ENCODE results near the gene NCKAP5. TPM values are rescaled to one million over a fixed set of nuclear protein-coding genes. Genes with fewer than 3 reads are reported as not detected.

Gene NCKAP5
- polyA plus RNA-seq, 3 donors: not detected

- Mint-ChIP-seq H3K9me3 (peaks cover 0 to 7% (median 3%) of the 10 kb centered on the region in 7 donors), H3K4me3 (no peak overlapping the region), H3K4me1 (no peaks in the 10 kb centered on the region), H3K36me3 (no peaks in the 10 kb centered on the region), H3K27me3 (ENCODE audit: low read depth in 3 of 3) (peaks cover 0 to 1% (median 0%) of the 10 kb centered on the region in 3 donors), H3K27ac (no peak overlapping the region)
- Histone ChIP-seq H3K9ac (ENCODE audit: insufficient read depth, low read length, poor library complexity, severe bottlenecking) (no peak overlapping the region), H3K27ac (ENCODE audit: low read depth in 1 of 2, low read length in 2 of 2) (no peak overlapping the region), H3K79me2 (ENCODE audit: insufficient read depth, low read length) (no peaks in the 10 kb centered on the region), H3K4me3 (replicated peaks in 1 of 3; ENCODE audit: low read depth in 2 of 3, low read length in 3 of 3) (no peak overlapping the region), H4K20me1 (ENCODE audit: insufficient read depth, low read length) (no peaks in the 10 kb centered on the region), H3K36me3 (replicated peaks in 1 of 2; ENCODE audit: control insufficient read depth in 1 of 2, insufficient read depth in 2 of 2, low read length in 2 of 2) (no peaks in the 10 kb centered on the region), H3K4me1 (ENCODE audit: control insufficient read depth in 1 of 2, insufficient read depth in 2 of 2, low read length in 2 of 2) (no peaks in the 10 kb centered on the region), H3K27me3 (ENCODE audit: control insufficient read depth in 2 of 2, insufficient read depth in 2 of 2, low read length in 2 of 2) (no peaks in the 10 kb centered on the region), H3K9me3 (replicated peaks in 1 of 2; ENCODE audit: control insufficient read depth in 1 of 2, insufficient read depth in 1 of 2, low read length in 2 of 2) (peaks cover 3 to 5% of the 10 kb centered on the region in 2 donors), H3K4me2 (replicated peaks; ENCODE audit: extremely low read depth, low read length, poor library complexity, severe bottlenecking) (no peak overlapping the region), H2AFZ (ENCODE audit: insufficient read depth, low read depth, low read length, poor library complexity, severe bottlenecking) (no peak overlapping the region)
- no peak for TF ChIP-seq CTCF (IDR thresholded peaks at IDR 0.05)
- intact Hi-C loops (cut with micrococcal nuclease): no loop called here
- DNase-seq: no peak
Observed at GRCh38 chr2:132998221-132998620, 570.0 kb downstream of the NCKAP5 start.

- Mint-ChIP-seq H3K9me3 (peaks cover 0 to 4% (median 0%) of the 10 kb centered on the region in 7 donors), H3K36me3 (no peaks in the 10 kb centered on the region), H3K4me3 (no peak overlapping the region), H3K27ac (no peak overlapping the region), H3K27me3 (ENCODE audit: low read depth in 3 of 3) (peaks cover 0 to 2% (median 0%) of the 10 kb centered on the region in 3 donors), H3K4me1 (no peaks in the 10 kb centered on the region)
- Histone ChIP-seq H3K27me3 (ENCODE audit: control insufficient read depth in 2 of 2, insufficient read depth in 2 of 2, low read length in 2 of 2) (no peaks in the 10 kb centered on the region), H3K9me3 (replicated peaks in 1 of 2; ENCODE audit: control insufficient read depth in 1 of 2, insufficient read depth in 1 of 2, low read length in 2 of 2) (no peaks in the 10 kb centered on the region), H3K4me1 (ENCODE audit: control insufficient read depth in 1 of 2, insufficient read depth in 2 of 2, low read length in 2 of 2) (no peaks in the 10 kb centered on the region), H3K79me2 (ENCODE audit: insufficient read depth, low read length) (no peaks in the 10 kb centered on the region), H3K27ac (ENCODE audit: low read depth in 1 of 2, low read length in 2 of 2) (no peak overlapping the region), H3K9ac (ENCODE audit: insufficient read depth, low read length, poor library complexity, severe bottlenecking) (no peak overlapping the region), H3K36me3 (replicated peaks in 1 of 2; ENCODE audit: control insufficient read depth in 1 of 2, insufficient read depth in 2 of 2, low read length in 2 of 2) (no peaks in the 10 kb centered on the region), H2AFZ (ENCODE audit: insufficient read depth, low read depth, low read length, poor library complexity, severe bottlenecking) (no peak overlapping the region), H4K20me1 (ENCODE audit: insufficient read depth, low read length) (no peaks in the 10 kb centered on the region), H3K4me3 (replicated peaks in 1 of 3; ENCODE audit: low read depth in 2 of 3, low read length in 3 of 3) (no peak overlapping the region), H3K4me2 (replicated peaks; ENCODE audit: extremely low read depth, low read length, poor library complexity, severe bottlenecking) (no peak overlapping the region)
- WGBS (ENCODE audit: insufficient coverage): no CpG with 5 or more reads among the region's 8 CpGs
- DNase-seq: no peak
- intact Hi-C loops (cut with micrococcal nuclease): no loop called here
- TF ChIP-seq CTCF (IDR thresholded peaks at IDR 0.05): no peak
Observed at GRCh38 chr2:132991471-132992045, 576.7 kb downstream of the NCKAP5 start.
